Ishikawa (cell line): Measurements from ENCODE around the gene CTNNA3.

Source experiments
- CEBPB ChIP-seq: IDR thresholded peaks from 2 replicates; pipeline ENCODE4 v1.6.1; 2012
- CREB1 ChIP-seq: IDR thresholded peaks from 2 replicates; pipeline ENCODE4 v1.6.1; 2012; ENCODE audit warnings: low read depth
- EGR1 ChIP-seq: IDR thresholded peaks from 2 replicates; pipeline ENCODE4 v1.6.1; 2012
- EP300 ChIP-seq: IDR thresholded peaks from 2 replicates; pipeline ENCODE4 v1.6.1; 2012; ENCODE audit warnings: borderline replicate concordance
- FOXM1 ChIP-seq: IDR thresholded peaks from 2 replicates; pipeline ENCODE4 v1.6.1; 2012; ENCODE audit warnings: low read depth, borderline replicate concordance
- MAX ChIP-seq: IDR thresholded peaks from 2 replicates; pipeline ENCODE4 v1.6.1; 2012
- NFIC ChIP-seq: IDR thresholded peaks from 2 replicates; pipeline ENCODE4 v1.6.1; 2012
- RAD21 ChIP-seq: IDR thresholded peaks from 2 replicates; pipeline ENCODE4 v1.6.1; 2012; ENCODE audit warnings: low read depth
- REST ChIP-seq: IDR thresholded peaks from 2 replicates; pipeline ENCODE4 v1.6.1; 2012; ENCODE audit warnings: low read depth, mild to moderate bottlenecking
- TAF1 ChIP-seq: IDR thresholded peaks from 2 replicates; pipeline ENCODE4 v1.6.1; 2012; ENCODE audit warnings: low read depth, mild to moderate bottlenecking
- TCF12 ChIP-seq: IDR thresholded peaks from 2 replicates; pipeline ENCODE4 v1.6.1; 2012; ENCODE audit warnings: low read depth
- TEAD4 ChIP-seq: IDR thresholded peaks from 2 replicates; pipeline ENCODE4 v1.6.1; 2012
- YY1 ChIP-seq: IDR thresholded peaks from 2 replicates; pipeline ENCODE4 v1.6.1; 2012; ENCODE audit warnings: low read depth
- ZBTB7A ChIP-seq: IDR thresholded peaks from 2 replicates; pipeline ENCODE4 v1.6.1; 2012; ENCODE audit warnings: low read depth
- TF ChIP-seq, protein P1 (sequence below): IDR thresholded peaks from 2 replicates; pipeline ENCODE4 v1.6.1; 2012

Gene CTNNA3

GRCh38 chr10:66843396-66843795, 852.6 kb downstream of the CTNNA3 start:
- TF ChIP-seq EP300 (no peak), EGR1 (no peak), MAX (no peak), ZBTB7A (no peak), TCF12 (no peak), YY1 (no peak), CREB1 (no peak), CEBPB (no peak), NFIC (no peak), REST (no peak), FOXM1 (no peak), TAF1 (no peak), RAD21 (no peak), TEAD4 (no peak)
- TF ChIP-seq, protein P1, sequence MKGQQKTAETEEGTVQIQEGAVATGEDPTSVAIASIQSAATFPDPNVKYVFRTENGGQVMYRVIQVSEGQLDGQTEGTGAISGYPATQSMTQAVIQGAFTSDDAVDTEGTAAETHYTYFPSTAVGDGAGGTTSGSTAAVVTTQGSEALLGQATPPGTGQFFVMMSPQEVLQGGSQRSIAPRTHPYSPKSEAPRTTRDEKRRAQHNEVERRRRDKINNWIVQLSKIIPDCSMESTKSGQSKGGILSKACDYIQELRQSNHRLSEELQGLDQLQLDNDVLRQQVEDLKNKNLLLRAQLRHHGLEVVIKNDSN = no peak

GRCh38 chr10:66842867-66843266, 853.1 kb downstream of the CTNNA3 start:
- TF ChIP-seq TCF12 (no peak), FOXM1 (no peak), TAF1 (no peak), TEAD4 (no peak), EGR1 (no peak), NFIC (no peak), ZBTB7A (no peak), RAD21 (no peak), CREB1 (no peak), YY1 (no peak), REST (no peak), MAX (no peak)
- TF ChIP-seq, protein P1 = no peak

GRCh38 chr10:66842371-66842770, 853.6 kb downstream of the CTNNA3 start:
- no peak for TF ChIP-seq TCF12
- TF ChIP-seq ZBTB7A = no peak
- no peak for TF ChIP-seq EGR1
- TF ChIP-seq NFIC = no peak
- no peak for TF ChIP-seq RAD21
- TF ChIP-seq FOXM1 = no peak
- TF ChIP-seq TEAD4 = no peak
- TF ChIP-seq YY1 = no peak
- no peak for TF ChIP-seq EP300
- TF ChIP-seq REST = no peak
- TF ChIP-seq MAX = no peak
- no peak for TF ChIP-seq CREB1
- TF ChIP-seq CEBPB = no peak
- TF ChIP-seq, protein P1 = no peak
- no peak for TF ChIP-seq TAF1

DNA sequence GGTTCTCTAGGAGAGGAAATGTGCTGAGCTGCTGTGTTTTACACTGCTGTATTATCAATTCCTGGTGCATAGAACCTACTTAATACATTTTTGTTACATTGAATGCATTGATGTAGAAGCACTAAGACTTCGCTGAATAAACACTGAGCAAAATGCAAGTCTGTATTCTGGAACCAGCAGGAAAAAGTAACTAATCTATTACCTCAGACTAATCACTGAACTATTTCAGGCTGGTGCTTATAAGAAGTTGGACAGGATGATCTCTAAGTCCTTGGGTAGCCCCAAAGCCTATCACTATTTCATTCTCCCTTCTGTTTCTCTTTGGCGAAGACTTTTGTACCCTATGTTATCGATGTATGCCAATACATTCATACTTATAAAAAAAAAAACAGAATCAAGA, 857.3 kb downstream of the CTNNA3 start:
- TF ChIP-seq CREB1 (no peak), ZBTB7A (no peak), RAD21 (no peak), MAX (no peak), CEBPB (no peak), NFIC (no peak), FOXM1 (no peak), TCF12 (no peak), TAF1 (no peak), YY1 (no peak), EP300 (no peak), TEAD4 (no peak), REST (no peak), EGR1 (no peak)
- TF ChIP-seq, protein P1 = no peak
